KMS-11 (cell line): ENCODE results near the gene LENEP.

Experiments
- H2AFZ ChIP-seq: fragments of 200-600 bp; sonication (generic); 2 replicates; pipeline ENCODE4 v1.6.1; 2016; ENCODE audit warnings: antibody characterized with exemption, mixed run types, low read depth
- H3K27ac ChIP-seq: fragments of 200-600 bp; sonication (generic); 2 replicates; pipeline ENCODE4 v1.6.1; 2016; ENCODE audit warnings: mild to moderate bottlenecking, mixed run types
- H3K27me3 ChIP-seq: fragments of 200-600 bp; sonication (generic); 2 replicates; pipeline ENCODE4 v1.6.1; 2017; ENCODE audit warnings: mild to moderate bottlenecking, low read depth, mixed run types, moderate library complexity; ENCODE audit not compliant: insufficient read depth
- H3K36me3 ChIP-seq: fragments of 200-600 bp; sonication (generic); 2 replicates; pipeline ENCODE4 v1.6.1; 2017; ENCODE audit warnings: mild to moderate bottlenecking, mixed run types; ENCODE audit not compliant: insufficient read depth
- H3K4me1 ChIP-seq: fragments of 200-600 bp; sonication (generic); 2 replicates; pipeline ENCODE4 v1.6.1; 2016; ENCODE audit warnings: mild to moderate bottlenecking, low read depth, mixed run types; ENCODE audit not compliant: poor library complexity, severe bottlenecking
- H3K4me2 ChIP-seq: fragments of 200-600 bp; sonication (generic); 2 replicates; pipeline ENCODE4 v1.7.0; 2016; ENCODE audit warnings: mild to moderate bottlenecking, mixed run types
- H3K4me3 ChIP-seq: fragments of 200-600 bp; sonication (generic); IDR thresholded peaks from 2 replicates; pipeline ENCODE4 v1.6.1; 2017; ENCODE audit warnings: low read depth, low read length, mixed read lengths; ENCODE audit not compliant: insufficient read depth
- H3K79me2 ChIP-seq: fragments of 200-600 bp; sonication (generic); 2 replicates; pipeline ENCODE4 v1.6.1; 2016; ENCODE audit warnings: low read depth, mixed run types; ENCODE audit not compliant: insufficient read depth
- H3K9ac ChIP-seq: fragments of 200-600 bp; sonication (generic); 2 replicates; pipeline ENCODE4 v1.6.1; 2016; ENCODE audit warnings: mild to moderate bottlenecking, mixed run types
- H4K20me1 ChIP-seq: fragments of 200-600 bp; sonication (generic); 2 replicates; pipeline ENCODE4 v1.6.1; 2016; ENCODE audit warnings: mild to moderate bottlenecking, mixed run types; ENCODE audit not compliant: insufficient read depth
- TF ChIP-seq, protein P1 (sequence below): fragments of 200-600 bp; sonication (generic); conservative IDR thresholded peaks from 2 replicates; pipeline ENCODE4 v1.6.1; 2017; ENCODE audit warnings: low read depth, mild to moderate bottlenecking, antibody characterized with exemption, low read length, moderate library complexity, mixed read lengths

The LENEP gene, protein sequence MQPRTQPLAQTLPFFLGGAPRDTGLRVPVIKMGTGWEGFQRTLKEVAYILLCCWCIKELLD

DNA sequence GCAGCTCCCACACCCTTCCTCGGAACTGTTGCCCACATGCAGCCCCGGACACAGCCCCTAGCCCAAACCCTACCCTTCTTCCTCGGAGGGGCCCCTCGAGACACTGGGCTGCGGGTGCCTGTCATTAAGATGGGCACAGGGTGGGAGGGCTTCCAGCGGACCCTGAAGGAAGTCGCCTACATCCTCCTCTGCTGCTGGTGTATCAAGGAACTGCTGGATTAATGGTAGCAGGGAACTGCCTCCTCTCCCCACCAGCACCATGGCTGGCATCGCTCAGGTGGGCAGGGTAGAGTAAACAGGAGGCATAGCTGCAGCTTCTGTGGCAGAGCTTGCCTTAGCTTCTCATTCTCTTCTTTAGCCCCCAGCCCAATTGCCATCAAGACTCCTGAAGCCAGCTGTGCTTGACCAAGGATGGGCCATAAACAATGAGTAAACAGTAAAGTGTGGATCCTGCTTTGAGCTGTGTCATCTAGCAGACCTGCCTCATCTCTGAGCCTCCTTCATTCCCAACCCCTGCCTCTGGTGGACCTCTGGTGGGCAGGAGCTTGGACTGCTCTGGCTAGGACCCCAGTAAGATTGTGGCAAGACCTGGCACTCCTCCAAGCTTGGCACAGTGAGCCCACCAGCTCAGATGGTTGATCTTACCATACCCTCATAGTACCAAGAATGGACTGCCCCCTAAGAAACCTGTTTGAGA lies at the start of gene LENEP:
LENEP (plus strand) TSS at position 15 of the 697 bp plus-strand sequence; CDS start at position 37, 22 bp downstream.
- H3K27me3 ChIP-seq, result no peaks in the 10 kb centered on the region
- H3K4me3 ChIP-seq, result no peak within 1 kb of the TSS
- H4K20me1 ChIP-seq, result no peaks in the 10 kb centered on the region
- H3K27ac ChIP-seq, result peak within 1 kb of the TSS; percentile 4; the same call in 1 of the 2 replicates
- TF ChIP-seq, protein P1, sequence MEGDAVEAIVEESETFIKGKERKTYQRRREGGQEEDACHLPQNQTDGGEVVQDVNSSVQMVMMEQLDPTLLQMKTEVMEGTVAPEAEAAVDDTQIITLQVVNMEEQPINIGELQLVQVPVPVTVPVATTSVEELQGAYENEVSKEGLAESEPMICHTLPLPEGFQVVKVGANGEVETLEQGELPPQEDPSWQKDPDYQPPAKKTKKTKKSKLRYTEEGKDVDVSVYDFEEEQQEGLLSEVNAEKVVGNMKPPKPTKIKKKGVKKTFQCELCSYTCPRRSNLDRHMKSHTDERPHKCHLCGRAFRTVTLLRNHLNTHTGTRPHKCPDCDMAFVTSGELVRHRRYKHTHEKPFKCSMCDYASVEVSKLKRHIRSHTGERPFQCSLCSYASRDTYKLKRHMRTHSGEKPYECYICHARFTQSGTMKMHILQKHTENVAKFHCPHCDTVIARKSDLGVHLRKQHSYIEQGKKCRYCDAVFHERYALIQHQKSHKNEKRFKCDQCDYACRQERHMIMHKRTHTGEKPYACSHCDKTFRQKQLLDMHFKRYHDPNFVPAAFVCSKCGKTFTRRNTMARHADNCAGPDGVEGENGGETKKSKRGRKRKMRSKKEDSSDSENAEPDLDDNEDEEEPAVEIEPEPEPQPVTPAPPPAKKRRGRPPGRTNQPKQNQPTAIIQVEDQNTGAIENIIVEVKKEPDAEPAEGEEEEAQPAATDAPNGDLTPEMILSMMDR, result no peak
- H2AFZ ChIP-seq, result no peak within 1 kb of the TSS
- no peak within 1 kb of the TSS for H3K4me2 ChIP-seq
- no peak within 1 kb of the TSS for H3K9ac ChIP-seq
- 0 out of 2 replicates have a peak, but pooled peaks cover 2% of the 10 kb centered on the region for H3K79me2 ChIP-seq
- peaks cover 6% of the 10 kb centered on the region; the same call in 1 of the 2 replicates for H3K36me3 ChIP-seq
- H3K4me1 ChIP-seq, result peaks cover 57% of the 10 kb centered on the region

DNA sequence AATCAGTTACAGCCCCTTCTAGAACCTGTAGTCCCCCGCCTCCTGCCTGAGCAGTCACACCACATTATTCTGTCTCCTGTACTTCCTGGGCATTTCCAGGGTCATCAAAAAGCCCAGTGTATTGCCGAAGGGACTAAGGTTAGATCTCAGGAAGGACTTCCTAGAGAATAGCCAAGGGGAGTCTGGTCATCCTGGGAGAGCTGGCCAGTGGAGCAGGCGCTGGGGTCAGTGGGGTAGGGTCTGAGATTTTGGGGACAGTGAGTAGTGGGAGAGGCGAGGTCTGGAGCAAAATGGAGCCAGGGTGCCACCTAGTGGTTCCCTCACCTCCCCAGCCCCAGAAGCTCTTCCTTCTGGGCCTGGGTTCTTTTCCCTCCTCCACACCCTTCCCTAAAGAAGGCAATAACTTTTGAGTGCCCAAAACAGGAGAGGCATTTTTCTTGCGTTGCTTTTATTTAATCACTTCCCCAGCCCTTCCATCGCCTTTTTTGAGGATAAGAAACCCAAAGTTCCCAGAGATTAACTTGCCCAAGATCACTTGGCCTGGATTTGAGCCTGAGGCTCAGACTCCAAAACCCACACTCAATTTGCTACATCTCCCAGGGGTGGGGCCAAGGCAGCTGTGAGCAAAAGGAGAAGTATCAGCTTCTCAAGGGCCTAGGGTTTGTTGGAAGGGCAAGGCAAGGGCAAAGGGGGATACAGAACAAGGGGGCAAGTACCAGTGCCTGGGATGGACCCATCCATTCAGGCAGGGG lies 49.6 kb upstream of the LENEP start:
- Histone ChIP-seq H3K36me3 (no peaks in the 10 kb centered on the region), H2AFZ (peak overlapping the region; percentile 4; the same call in 1 of the 2 replicates), H3K27me3 (no peaks in the 10 kb centered on the region), H3K4me1 (peaks cover 95% of the 10 kb centered on the region), H3K4me3 (peak overlapping the region; percentile 13), H3K27ac (peak overlapping the region; percentile 84), H4K20me1 (no peaks in the 10 kb centered on the region), H3K79me2 (no peaks in the 10 kb centered on the region), H3K4me2 (peak overlapping the region; percentile 76), H3K9ac (peak overlapping the region; percentile 52; the same call in 1 of the 2 replicates)
- TF ChIP-seq, protein P1, result peak; percentile 100

DNA sequence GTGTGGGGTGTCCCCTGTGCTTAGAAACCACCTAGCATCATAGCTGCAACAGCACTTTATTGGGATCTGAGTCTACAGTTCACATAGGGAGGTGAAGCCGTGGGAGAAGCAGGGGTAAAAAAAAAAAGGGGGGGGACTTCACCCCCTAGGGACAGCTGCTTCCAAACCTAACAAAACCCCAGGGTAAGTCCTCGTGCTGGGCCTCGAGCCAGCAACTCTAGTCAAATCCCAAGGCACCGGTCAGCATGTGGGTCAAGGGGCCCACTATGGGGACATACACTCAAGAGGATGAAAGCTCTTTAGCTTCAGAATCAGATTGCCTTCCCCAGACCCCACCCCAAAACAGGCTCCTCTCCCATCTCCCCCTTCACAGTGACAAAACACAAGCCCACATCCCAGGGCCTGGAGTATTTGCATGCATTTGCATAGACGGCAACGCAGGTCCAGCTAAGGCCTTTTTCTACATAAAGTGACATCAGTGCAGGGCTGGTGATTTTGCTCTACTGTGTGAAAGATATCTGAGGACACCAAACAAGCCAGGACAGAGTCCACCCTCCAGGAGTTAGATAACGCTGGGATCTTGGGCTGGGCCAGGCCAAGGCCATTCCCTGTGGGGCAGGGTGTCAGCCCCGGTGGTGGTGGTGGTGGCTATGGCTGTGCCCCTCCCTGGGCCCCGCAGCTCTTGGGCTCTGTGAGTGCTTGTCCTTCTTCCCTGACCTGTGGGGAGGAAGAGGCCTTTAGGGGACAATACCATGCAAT lies 48.8 kb upstream of the LENEP start:
- H3K4me1 ChIP-seq, result peaks cover 93% of the 10 kb centered on the region

More for the DNA sequence above, 48.8 kb upstream of the LENEP start:
- TF ChIP-seq, protein P1, result no peak
- Histone ChIP-seq H3K4me3 (no peak overlapping the region), H3K79me2 (no peaks in the 10 kb centered on the region), H3K27me3 (no peaks in the 10 kb centered on the region), H3K9ac (peak overlapping the region; percentile 52; the same call in 1 of the 2 replicates), H4K20me1 (no peaks in the 10 kb centered on the region), H3K27ac (peak overlapping the region; percentile 84), H3K4me2 (peak overlapping the region; percentile 76), H3K36me3 (no peaks in the 10 kb centered on the region), H2AFZ (peak overlapping the region; percentile 4; the same call in 1 of the 2 replicates)
